Measurements from ENCODE around the gene FAM50A.

DNA sequence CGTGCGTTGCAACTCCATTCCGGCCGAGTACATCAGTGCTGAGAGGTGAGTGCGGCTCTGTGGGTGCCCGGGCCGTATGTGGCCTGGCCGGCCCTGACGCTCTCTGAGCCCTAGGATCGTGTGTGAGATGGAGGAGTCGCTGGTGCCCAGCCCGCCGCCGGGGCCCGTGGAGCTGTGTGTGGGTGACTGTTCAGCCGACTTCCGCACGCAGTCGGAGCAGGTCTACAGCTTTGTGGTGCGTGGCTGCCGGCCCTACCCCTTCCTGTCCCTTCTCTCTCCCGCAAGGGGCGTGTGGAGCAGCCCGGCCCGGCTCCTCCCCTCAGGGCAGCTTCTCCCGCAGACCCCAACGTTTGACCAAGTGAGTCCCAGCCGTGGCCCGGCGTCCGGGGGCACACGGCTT is 22.1 kb downstream of the FAM50A start:
- TF ChIP-seq, protein P1, sequence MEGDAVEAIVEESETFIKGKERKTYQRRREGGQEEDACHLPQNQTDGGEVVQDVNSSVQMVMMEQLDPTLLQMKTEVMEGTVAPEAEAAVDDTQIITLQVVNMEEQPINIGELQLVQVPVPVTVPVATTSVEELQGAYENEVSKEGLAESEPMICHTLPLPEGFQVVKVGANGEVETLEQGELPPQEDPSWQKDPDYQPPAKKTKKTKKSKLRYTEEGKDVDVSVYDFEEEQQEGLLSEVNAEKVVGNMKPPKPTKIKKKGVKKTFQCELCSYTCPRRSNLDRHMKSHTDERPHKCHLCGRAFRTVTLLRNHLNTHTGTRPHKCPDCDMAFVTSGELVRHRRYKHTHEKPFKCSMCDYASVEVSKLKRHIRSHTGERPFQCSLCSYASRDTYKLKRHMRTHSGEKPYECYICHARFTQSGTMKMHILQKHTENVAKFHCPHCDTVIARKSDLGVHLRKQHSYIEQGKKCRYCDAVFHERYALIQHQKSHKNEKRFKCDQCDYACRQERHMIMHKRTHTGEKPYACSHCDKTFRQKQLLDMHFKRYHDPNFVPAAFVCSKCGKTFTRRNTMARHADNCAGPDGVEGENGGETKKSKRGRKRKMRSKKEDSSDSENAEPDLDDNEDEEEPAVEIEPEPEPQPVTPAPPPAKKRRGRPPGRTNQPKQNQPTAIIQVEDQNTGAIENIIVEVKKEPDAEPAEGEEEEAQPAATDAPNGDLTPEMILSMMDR (IDR thresholded peaks at IDR 0.05): no peak
- no peak for TF ChIP-seq EZH2 (IDR thresholded peaks at IDR 0.05; ENCODE audit: borderline replicate concordance, insufficient read depth, low read depth, low read length, poor library complexity, severe bottlenecking)

All from B cell (primary cell).